ENCODE results near the gene PRMT3. TPM values are rescaled to one million over a fixed set of nuclear protein-coding genes. Genes with fewer than 3 reads are reported as not detected.
"Not testable (repeated sequence)": the region's sequence is repeated elsewhere in the genome, so short reads cannot be mapped to it uniquely, and the experiment has no call there.

PRMT3 gene
- total RNA-seq, 4 donors from 2014 or later, result 10.5 to 42.1 (median 16.2) TPM

GRCh38 chr11:20464518-20464917, 77.0 kb downstream of the PRMT3 start:
- Histone ChIP-seq H3K9me3 (no peaks in the 10 kb centered on the region), H3K4me3 (no peak overlapping the region), H3K27ac (no peak overlapping the region), H3K4me1 (no peaks in the 10 kb centered on the region), H3K36me3 (peaks cover 0 to 4% (median 0%) of the 10 kb centered on the region in 3 donors), H3K27me3 (no peaks in the 10 kb centered on the region)
- no peak for DNase-seq
- TF ChIP-seq POLR2A (IDR thresholded peaks at IDR 0.05), result no peak
- TF ChIP-seq, protein P1, sequence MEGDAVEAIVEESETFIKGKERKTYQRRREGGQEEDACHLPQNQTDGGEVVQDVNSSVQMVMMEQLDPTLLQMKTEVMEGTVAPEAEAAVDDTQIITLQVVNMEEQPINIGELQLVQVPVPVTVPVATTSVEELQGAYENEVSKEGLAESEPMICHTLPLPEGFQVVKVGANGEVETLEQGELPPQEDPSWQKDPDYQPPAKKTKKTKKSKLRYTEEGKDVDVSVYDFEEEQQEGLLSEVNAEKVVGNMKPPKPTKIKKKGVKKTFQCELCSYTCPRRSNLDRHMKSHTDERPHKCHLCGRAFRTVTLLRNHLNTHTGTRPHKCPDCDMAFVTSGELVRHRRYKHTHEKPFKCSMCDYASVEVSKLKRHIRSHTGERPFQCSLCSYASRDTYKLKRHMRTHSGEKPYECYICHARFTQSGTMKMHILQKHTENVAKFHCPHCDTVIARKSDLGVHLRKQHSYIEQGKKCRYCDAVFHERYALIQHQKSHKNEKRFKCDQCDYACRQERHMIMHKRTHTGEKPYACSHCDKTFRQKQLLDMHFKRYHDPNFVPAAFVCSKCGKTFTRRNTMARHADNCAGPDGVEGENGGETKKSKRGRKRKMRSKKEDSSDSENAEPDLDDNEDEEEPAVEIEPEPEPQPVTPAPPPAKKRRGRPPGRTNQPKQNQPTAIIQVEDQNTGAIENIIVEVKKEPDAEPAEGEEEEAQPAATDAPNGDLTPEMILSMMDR (IDR thresholded peaks at IDR 0.05), result no peak

GRCh38 chr11:20467487-20468185, 80.1 kb downstream of the PRMT3 start:
- DNase-seq, result no peak
- TF ChIP-seq, protein P1 (IDR thresholded peaks at IDR 0.05), result no peak
- TF ChIP-seq POLR2A (IDR thresholded peaks at IDR 0.05), result no peak
- H3K27ac ChIP-seq, result no peak overlapping the region

DNA sequence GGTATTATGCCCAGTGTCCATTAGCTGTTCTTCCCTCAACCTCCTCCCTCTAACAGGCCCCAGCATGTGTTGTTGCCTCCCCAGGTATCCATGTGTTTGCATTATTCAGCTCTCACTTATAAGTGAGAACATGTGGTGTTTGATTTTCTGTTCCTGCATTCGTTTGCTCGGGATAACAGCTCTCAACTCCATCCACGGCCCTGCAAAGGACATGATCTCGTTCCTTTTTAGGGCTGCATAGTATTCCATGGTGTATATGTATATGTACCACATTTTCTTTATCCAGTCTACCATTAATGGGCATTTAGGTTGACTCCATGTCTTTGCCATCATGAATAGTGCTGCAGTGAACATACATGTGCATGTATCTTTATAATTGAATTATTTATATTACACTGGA, 82.8 kb downstream of the PRMT3 start:
- Histone ChIP-seq H3K27me3 (no peaks in the 10 kb centered on the region), H3K9me3 (no peaks in the 10 kb centered on the region), H3K4me3 (no peak overlapping the region), H3K36me3 (peaks cover 0 to 6% (median 0%) of the 10 kb centered on the region in 3 donors), H3K27ac (no peak overlapping the region), H3K4me1 (no peaks in the 10 kb centered on the region)
- DNase-seq, result no peak
- TF ChIP-seq, protein P1 (IDR thresholded peaks at IDR 0.05), result no peak
- no peak for TF ChIP-seq POLR2A (IDR thresholded peaks at IDR 0.05)

More at GRCh38 chr11:20467487-20468185, 80.1 kb downstream of the PRMT3 start:
- no peaks in the 10 kb centered on the region for H3K4me1 ChIP-seq
- no peaks in the 10 kb centered on the region for H3K9me3 ChIP-seq
- H3K4me3 ChIP-seq, result no peak overlapping the region
- H3K27me3 ChIP-seq, result no peaks in the 10 kb centered on the region
- H3K36me3 ChIP-seq, result peaks cover 0 to 10% (median 0%) of the 10 kb centered on the region in 3 donors

DNA sequence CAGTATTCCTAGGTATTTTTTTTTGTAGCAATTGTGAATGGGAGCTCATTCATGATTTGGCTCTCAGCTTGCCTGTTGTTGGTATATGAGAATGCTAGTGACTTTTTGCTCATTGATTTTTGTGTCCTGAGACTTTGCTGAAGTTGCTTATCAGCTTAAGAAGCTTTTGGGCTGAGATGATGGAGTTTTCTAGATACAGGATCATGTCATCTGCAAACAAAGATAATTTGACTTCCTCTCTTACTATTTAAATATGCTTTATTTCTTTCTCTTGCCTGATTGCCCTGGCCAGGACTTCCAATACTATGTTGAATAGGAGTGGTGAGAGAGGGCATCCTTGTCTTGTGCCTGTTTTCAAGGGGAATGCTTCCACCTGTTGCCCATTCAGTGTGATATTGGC, 84.4 kb downstream of the PRMT3 start:
- H3K4me1 ChIP-seq, H3K36me3 ChIP-seq, H3K4me3 ChIP-seq, H3K27me3 ChIP-seq, H3K9me3 ChIP-seq, DNase-seq, H3K27ac ChIP-seq: not testable (repeated sequence)

DNA sequence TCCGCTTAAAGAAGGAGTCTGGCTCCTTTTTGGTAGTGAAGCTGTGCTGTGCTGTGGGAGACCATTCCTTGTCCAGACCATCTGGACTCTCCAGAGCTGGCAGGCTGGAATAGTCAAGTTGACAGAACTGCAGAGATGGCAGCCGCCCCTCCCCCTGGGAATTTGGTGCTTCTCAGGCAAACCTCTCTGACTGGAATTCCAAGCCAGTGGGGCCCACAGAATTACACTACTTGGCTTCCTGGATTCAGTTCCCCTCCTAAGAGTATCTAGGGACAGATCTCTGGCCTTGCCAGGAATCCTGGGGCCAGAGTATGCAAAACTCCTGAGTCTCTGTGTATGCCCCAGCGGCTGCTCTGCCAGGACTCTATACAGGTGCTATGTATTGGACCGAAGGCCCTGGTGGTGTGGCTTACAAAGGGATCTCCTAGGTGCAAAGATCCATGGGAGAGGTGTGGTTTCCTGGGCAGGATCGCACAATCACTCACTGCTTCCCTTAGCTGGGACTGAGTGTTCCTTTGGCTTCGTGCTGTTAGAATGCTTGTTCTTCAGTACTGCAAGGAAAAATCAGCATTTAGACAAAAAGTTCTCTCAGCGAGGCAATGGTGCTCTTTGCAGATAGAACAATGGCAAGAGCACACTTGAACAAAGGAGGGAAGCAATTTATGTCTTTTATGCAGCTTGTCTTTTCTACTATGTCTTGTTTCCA, 86.8 kb downstream of the PRMT3 start:
- TF ChIP-seq, protein P1 (IDR thresholded peaks at IDR 0.05), result no peak
- H3K27me3 ChIP-seq, result no peaks in the 10 kb centered on the region
- H3K36me3 ChIP-seq, result peaks cover 0 to 6% (median 0%) of the 10 kb centered on the region in 3 donors
- H3K9me3 ChIP-seq, result no peaks in the 10 kb centered on the region
- DNase-seq, result no peak
- H3K4me1 ChIP-seq, result no peaks in the 10 kb centered on the region
- H3K4me3 ChIP-seq, result no peak overlapping the region
- peak overlapping the region in 1 of 4 donors; percentile 16 for H3K27ac ChIP-seq

DNA sequence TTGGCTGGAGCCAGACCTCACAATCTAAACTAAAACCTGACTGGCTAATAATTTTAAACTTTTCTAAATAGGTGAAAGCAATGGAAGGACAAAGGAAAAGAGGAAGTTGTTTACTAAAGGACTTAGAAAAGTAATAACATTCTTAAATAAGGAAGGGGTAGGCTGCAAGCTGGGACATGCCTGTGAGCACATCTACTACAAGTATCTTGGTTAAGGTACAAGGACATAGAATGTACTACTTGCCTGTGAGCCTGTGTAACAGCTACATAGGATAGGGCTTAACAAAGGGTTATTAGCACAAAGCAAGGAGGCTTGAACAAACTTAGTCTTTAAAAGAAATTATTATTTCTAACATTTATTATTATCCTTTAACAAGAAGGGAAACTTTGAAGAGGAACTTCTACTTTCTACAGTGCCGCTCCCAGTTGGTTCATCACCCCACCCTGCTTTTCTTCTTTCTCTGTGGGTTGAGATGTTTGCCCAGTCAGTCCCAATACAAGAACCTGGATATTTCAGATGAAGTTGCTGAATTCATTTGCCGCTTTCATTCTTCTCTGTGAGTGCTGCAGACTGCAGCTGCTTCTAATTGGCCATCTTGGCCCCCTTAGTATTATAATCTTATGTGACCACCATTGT, 87.5 kb downstream of the PRMT3 start:
- Histone ChIP-seq H3K27ac (peak overlapping the region in 1 of 4 donors; percentile 16), H3K9me3 (no peaks in the 10 kb centered on the region), H3K27me3 (no peaks in the 10 kb centered on the region), H3K36me3 (peaks cover 0 to 6% (median 0%) of the 10 kb centered on the region in 3 donors), H3K4me3 (no peak overlapping the region), H3K4me1 (no peaks in the 10 kb centered on the region)
- TF ChIP-seq POLR2A (IDR thresholded peaks at IDR 0.05), result no peak
- TF ChIP-seq, protein P1 (IDR thresholded peaks at IDR 0.05), result no peak
- no peak for DNase-seq
